GM18861 (cell line): ENCODE data around the gene ARHGEF3.

Experiments used
- ATAC-seq: cut with Tn5 transposase; IDR thresholded peaks from one replicate; pipeline ENCODE4 v1.9.1; 2021; ENCODE audit not compliant: unreplicated experiment

The ARHGEF3 gene

DNA sequence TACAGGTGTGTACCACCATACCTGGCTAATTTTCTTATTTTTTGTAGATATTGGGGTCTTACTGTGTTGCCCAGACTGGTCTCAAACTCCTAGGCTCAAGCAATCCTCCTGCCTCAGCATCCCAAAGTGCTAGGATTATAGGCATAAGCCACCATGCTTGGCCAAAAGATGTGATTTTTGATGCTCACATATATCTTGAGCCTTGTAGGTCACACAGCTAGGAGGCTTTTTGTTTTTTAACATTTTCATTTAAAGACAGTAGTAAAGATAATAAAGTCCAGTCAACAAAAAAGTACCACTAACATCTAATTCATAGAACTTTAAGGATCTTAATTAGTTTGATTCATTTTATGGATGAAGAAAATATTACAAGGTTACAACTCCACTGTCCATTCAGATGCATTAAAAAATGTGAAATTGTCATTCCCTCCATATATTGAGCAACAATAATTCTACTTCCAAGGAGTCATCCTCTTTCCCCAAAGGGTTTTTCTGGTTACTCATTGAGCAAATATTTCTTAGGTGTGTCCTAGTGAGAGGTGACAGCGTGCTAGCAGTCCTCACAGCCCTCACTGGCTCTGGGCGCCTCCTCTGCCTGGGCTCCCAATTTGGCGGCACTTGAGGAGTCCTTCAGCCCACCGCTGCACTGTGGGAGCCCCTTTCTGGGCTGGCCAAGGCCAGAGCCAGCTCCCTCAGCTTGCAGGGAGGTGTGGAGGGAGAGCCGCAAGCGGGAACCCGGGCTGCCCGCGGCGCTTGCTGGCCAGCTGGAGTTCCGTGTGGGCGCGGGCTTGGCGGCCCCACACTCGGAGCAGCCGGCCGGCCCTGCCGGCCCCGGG, 110.4 kb downstream of the ARHGEF3 start:
- no peak for ATAC-seq

DNA sequence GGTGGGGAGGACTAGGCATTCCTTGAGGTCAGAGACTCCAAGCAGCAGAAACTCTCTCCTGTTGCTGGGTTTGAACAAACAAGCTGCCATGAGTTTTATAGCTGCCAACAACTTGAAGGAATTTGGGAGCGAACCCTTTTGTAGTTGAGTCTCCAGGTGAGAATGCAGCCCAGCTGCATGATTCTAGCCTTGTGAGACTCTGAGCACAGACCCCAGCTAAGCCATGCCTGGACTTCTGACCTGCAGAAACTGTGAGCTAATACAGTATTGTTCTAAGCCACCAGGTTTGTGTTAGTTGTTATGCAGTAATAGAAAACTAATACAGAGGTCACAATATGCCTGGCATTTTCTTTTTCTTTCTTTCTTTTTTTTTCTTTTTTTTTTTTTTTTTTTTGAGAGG, 112.4 kb downstream of the ARHGEF3 start:
- no peak for ATAC-seq

DNA sequence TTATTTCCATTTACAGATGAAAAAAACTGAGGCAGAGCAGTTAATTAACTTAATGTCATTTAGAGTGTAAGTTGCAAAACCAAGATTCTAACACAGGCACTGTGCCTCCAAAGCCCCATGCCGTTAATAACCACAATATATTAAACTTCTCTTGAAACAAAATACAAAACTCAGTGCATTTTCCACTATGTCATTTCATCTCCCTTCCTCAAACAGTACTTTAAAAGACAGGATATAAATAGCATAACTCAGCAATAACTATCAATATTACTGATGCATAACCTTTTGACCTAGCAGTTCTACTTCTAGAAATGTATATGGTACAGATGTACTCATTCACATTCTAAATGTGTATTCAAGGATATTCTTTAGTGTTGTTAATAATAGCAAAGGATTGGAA, 113.6 kb downstream of the ARHGEF3 start:
- ATAC-seq: peak; percentile 74

DNA sequence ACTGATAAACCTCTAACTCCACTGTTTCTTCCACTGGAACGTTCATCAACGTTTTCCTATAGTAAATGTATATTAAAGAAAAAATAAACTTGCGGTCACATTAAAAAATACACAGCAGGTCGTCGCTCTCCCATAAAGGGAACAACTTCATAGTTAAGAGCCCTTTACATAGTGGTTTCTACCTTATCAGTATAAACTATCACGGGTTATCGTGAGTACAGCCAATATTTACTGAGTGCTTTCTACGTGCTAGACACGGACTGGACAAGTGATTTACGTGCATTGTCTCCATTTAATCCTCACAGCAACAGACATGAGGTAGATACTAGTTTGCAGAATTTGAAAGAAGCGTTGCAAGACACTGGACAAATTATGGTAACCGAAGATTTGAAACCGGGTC, 117.7 kb downstream of the ARHGEF3 start:
- no peak for ATAC-seq

DNA sequence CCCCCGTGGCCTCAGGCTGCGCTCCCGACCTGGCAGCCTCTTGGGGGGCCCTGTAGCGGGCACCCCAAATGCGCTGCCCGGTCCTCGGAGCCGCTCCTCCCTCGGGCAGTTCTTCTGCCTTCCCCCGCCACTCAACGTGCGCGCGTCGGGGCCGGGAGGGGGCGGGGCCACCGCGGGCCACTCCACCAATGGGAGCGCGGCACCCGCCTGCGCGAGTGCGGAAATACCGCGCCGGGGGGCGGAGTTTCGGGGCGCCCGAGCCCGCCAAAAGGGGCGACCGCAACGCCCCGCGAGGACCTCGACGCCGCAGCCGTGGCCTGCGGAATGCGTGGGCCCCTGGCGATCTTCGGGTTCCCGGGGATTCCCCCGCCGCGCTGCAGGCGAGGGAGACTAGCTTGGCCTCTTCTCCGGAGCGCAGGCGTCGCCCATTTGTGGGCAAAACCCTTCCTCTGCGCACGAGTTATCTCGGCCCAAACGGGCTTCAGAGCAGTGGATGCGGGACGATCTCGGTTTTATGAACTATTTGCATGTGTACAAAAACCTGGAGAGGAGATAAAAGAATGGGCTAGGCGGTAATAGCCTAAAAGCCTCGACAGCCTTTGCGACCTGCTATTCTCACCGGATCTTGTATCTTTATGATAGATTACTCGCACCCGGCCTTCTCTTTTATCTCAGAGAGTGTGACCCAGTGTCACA, 118.5 kb downstream of the ARHGEF3 start, which contains the start of gene TASOR:
TASOR (minus strand) TSS at position 144 of the 696 bp plus-strand sequence. CDS start 259 bp downstream, outside the sequence.
- ATAC-seq: peak; percentile 64

GRCh38 chr3:56682462-56683121, 119.2 kb downstream of the ARHGEF3 start:
- peak; percentile 45 for ATAC-seq

DNA sequence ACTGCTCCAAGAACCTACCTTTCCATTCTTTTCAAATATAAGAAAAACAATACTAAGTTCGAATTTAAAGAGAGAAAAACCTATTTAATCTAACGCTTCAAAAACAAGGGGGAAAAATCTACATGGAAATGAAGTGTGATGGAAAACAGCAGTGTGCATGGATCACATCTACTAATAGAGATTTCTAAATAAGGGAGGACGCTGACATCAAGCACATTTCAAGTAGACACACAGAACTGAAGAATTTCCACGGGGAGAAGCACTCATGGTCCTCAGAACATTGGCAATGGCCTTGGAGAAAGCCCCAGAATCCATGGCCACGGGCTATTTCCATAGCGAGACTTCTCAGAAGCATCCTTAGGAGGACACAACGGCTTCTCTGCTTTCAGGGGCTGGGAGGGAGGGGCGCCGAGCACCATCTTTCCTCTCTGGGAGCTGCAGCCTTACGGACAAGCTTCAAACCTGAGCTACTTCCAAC, 119.7 kb downstream of the ARHGEF3 start:
- ATAC-seq: no peak

- ATAC-seq: no peak
Measured at GRCh38 chr3:56680054-56680580, 121.6 kb downstream of the ARHGEF3 start.
